HG03442 (cell line): Measurements from ENCODE around the gene TTC34.

Experiments used
- ATAC-seq: cut with Tn5 transposase; IDR thresholded peaks from one replicate; pipeline ENCODE4 v1.9.1; 2021; ENCODE audit warnings: mild to moderate bottlenecking, moderate library complexity; ENCODE audit not compliant: unreplicated experiment

TTC34 gene

GRCh38 chr1:2814511-2815075 is 13.1 kb upstream of the TTC34 start:
- ATAC-seq = no peak

GRCh38 chr1:2812939-2813653 is 11.6 kb upstream of the TTC34 start:
- ATAC-seq = no peak

- no peak for ATAC-seq
These were observed 10.6 kb upstream of the TTC34 start for GRCh38 chr1:2812136-2812535.

- no peak for ATAC-seq
These were observed 10.0 kb upstream of the TTC34 start for GRCh38 chr1:2811533-2811918.

- ATAC-seq = no peak
These were observed 9.5 kb upstream of the TTC34 start for GRCh38 chr1:2810899-2811532.

- no peak for ATAC-seq
These were observed 8.8 kb upstream of the TTC34 start for GRCh38 chr1:2810281-2810680.

GRCh38 chr1:2809656-2810055 is 8.2 kb upstream of the TTC34 start:
- ATAC-seq = no peak

- ATAC-seq = no peak
These were observed 7.5 kb upstream of the TTC34 start for GRCh38 chr1:2808831-2809605.

- no peak for ATAC-seq
These were observed 6.9 kb upstream of the TTC34 start for GRCh38 chr1:2808386-2808705.

GRCh38 chr1:2807678-2808385 is 6.3 kb upstream of the TTC34 start:
- no peak for ATAC-seq

GRCh38 chr1:2807036-2807435 is 5.5 kb upstream of the TTC34 start:
- no peak for ATAC-seq

- no peak for ATAC-seq
These were observed 5.1 kb upstream of the TTC34 start for GRCh38 chr1:2806591-2806990.

- no peak for ATAC-seq
These were observed 4.4 kb upstream of the TTC34 start for GRCh38 chr1:2805801-2806430.

GRCh38 chr1:2804628-2805351 is 3.3 kb upstream of the TTC34 start:
- ATAC-seq = no peak

- ATAC-seq = no peak
These were observed 2.6 kb upstream of the TTC34 start for GRCh38 chr1:2803931-2804627.

GRCh38 chr1:2803086-2803930 is 1.8 kb upstream of the TTC34 start:
- ATAC-seq = no peak

- no peak for ATAC-seq
These were observed 998 bp upstream of the TTC34 start for GRCh38 chr1:2802421-2802961.

GRCh38 chr1:2801046-2801445 is 447 bp downstream of the TTC34 start:
- ATAC-seq = no peak
